Fibroblast of peridontal ligament (primary cell): ENCODE data around the gene DENND2A.
"Not testable (repeated sequence)": the region's sequence is repeated elsewhere in the genome, so short reads cannot be mapped to it uniquely, and the experiment has no call there.

Experiments used
- DNase-seq: peaks from one replicate; pipeline ENCODE4 v3.0.0-alpha.2; 2010; ENCODE audit errors: extremely low read depth

DENND2A gene

DNA sequence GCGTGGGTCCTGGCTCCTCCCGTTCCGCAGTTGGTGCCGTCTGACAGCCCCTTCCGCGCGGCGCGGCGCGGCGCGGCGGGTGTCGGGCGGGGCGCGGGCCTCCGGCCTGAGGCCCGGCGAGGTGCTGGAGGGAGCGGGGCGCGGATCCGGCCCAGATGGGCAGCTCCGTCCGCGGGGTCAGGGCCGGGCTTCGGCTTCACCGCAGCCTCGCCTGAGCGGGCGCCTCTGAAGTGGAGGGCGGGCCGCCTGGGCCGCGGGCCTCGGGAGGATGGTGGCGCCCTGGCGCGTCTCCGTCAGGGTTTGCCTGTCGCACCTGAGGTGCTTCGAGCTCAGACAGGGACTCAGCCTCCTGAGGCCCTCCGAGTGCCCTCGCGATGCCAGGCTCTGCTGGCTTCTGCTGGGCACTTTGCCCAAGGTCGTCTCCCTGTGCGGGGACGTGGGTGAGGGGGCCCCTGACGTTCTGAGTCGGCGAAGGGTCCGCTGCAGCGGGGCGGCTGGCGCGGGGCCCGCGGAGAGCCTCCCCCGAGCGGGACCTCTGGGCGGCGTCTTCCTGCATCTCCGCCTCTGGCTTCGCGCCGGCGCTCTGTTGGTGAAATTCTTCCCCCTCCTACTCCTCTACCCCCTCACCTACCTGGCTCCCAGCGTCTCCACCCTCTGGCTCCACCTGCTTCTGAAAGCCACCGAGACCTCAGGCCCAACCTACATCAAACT, 32.6 kb upstream of the DENND2A start:
- DNase-seq, result no peak

DNA sequence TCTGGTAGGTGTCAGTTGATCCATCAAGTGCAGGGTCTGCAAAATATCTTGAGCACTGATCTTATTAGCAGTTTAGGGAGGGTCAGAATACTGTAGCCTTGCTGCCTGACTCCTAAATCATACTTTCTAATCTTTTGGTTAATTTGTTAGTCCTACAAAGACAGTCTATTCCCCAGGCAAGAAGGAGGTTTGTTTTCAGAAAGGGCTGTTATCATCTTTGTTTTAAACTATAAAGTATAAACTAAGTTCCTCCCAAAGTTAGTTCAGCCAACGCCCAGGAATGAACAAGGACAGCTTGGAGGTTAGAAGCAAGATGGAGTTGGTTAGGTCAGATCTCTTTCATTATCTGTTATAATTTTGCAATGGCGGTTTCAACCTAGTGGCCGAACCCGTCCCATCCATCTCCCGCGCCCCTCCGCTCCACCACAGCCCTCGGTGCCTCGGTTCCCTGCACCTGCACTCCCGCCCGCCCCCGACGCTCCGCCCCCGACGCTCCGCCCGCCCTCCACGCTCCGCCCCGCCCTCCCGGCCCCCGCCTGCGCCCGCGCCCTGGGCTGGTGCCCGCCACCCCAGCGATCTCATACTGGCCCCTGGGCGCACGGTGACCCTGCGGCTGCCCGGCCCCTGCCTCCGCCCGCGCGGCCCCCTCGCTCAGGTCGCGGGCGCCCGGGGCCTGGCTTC, 31.9 kb upstream of the DENND2A start, which contains the start of gene ADCK2:
ADCK2 (plus strand) TSS at position 564 of the 681 bp plus-strand sequence. CDS start 386 bp downstream, outside the sequence.
- DNase-seq, result no peak

DNA sequence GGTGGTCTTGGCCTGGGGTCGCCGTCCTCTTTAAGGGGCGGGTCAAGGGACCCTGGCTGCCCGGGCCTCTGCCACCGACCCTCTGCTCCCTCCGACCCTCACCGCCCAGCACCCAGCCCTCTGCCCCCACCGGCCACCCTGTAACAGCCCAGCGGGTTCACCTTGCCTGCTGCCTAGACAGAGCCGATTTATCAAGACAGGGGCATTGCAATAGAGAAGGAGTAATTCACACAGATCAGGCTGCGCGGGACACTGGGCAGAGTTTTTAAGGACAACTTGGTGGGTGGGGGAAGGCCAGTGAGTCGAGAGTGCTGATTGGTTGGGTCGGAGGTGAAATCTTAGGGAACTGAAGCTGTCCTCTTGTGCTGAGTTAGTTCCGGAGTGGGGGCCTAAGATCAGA, 31.4 kb upstream of the DENND2A start:
- no peak for DNase-seq

DNA sequence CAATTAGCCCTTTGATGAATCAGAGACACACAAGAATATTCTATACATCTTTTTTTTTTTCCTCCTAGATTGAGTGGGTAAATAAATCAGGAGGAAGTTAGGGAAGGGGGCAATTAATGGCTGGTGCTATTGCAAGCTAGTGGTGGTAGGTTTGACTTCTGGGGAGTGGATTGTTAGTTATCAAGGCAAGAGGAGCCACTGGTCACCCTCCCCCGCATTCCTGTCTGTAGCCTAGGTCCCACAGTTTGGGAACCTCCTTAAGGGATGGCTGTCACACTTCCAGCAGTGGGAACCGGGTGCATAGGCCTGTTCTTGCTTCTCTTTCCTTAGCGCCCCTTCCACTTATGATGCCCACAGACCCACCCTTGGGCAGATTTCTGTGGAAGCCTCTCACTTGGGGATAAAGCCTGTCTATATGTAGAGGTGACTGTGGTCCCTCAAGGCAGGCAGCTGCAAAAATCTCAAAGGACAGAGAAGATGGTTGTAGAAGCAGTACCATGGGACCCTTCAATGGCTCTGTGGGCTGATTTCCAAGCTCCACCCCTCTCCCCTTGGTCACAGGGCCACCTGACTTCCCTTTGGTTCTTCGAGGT, 29.8 kb upstream of the DENND2A start:
- no peak for DNase-seq

DNA sequence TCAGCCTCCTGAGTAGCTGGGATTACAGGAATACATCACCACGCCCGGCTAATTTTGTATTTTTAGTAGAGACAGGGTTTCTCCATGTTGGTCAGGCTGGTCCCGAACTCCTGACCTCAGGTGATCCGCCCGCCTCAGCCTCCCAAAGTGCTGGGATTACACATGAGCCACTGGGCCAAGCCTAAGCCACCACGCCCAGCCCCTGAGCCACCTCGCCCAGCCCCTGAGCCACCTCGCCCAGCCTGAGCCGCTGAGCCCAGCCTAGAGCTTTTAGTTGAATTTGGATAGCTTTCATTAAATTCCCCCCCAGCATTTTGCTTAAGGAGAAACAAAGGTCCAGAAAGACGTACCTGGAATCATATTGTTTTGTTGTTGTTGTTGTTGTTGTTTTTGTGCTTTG, 29.2 kb upstream of the DENND2A start:
- DNase-seq, result not testable (repeated sequence)

DNA sequence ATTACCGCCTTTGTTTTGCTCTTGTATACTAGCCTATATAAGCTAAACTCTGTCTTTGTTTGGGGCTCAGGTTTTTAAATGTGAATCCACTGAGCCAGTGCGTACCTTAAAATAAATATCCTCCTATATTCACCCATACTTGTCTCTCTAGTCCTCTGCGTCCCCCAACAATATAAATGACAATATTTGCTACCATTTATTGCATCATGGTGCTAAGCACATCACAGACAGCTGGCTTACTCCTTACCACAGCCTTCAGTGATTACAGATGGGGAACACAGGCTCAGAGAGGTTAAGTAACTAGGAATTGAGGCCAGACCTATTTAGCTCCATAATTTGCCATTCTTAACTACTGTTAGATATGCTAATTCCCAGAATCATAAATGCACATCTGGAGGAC, 28.7 kb upstream of the DENND2A start:
- no peak for DNase-seq

DNA sequence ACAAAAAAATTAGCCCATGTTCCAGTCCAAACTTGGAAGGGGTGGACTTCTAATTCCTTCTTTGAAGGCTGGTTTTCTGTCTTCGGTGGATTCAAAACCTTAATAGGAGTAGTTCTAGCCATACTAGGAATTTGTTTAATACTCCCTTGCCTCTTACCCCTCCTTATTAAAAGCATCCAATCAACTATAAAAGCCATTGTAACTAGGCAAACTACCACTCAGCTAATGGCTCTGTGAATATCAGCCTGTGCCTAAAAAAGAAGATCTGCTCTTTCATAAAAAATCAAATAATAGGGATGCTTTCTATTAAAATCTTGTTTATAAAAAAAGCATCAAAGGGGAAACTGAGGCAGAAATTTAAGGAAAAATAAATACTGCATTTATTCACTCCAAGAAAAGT, 28.0 kb upstream of the DENND2A start:
- no peak for DNase-seq

DNA sequence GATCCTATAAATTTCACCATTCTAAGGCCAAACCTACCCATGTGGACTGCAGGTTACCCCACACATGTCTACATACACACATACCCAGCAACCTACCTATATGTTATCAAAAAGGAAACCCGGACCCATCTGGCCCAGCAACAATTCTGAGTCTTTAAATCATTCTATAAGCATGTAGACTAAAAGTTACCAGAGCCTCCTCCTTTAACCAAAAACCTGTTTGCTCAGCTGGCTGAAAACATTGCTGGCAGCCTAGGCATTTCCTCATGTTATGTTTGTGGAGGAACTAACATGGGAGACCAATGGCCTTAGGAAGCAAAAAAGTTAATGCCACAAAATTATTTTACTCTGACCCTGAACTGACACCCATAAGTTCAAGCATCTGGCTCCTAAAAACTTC, 26.9 kb upstream of the DENND2A start:
- no peak for DNase-seq

DNA sequence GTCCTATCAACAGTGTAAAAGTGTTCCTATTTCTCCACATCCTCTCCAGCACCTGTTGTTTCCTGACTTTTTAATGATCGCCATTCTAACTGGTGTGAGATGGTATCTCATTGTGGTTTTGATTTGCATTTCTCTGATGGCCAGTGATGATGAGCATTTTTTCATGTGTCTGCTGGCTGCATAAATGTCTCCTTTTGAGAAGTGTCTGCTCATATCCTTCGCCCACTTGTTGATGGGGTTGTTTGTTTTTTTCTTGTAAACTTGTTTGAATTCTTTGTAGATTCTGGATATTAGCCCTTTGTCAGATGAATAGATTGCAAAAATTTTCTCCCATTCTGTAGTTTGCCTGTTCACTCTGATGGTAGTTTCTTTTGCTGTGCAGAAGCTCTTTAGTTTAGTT, 22.3 kb upstream of the DENND2A start:
- DNase-seq, result not testable (repeated sequence)

DNA sequence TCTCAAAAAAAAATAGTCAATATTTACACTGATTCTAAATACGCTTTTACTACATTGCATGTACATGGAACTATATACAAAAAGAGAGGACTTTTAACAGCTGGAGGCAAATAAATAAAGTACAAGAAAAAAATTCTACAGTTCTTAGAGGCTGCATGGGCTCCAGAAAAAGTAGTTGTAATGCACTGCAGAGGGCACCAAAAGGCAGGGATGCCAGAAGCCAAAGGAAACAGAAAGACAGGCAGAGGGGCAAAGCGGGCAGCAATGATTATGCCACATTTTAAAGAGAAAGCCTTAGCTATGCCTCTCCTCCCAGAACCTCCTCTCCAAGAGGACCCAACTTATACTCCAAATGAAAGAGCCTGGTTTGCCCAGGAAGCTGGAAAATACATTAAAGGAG, 20.5 kb upstream of the DENND2A start:
- peak; percentile 46 for DNase-seq

DNA sequence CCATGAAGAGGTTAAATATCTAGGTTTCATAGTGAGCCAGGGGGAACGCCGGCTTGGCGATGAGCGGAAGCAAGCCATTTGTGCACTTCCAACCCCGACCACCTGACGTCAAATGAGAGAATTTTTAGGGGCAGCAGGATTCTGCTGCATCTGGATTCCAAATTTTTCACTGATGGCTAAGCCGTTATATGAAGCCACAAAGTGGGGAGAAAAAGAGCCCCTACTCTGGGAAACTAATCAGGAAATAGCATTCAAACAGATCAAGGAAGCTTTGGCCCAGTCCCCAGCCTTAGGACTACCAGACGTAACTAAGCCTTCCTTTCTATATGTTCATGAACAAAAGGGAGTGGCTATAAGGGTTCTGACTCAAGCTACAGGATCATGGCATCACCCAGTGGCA, 19.2 kb upstream of the DENND2A start:
- DNase-seq, result no peak

DNA sequence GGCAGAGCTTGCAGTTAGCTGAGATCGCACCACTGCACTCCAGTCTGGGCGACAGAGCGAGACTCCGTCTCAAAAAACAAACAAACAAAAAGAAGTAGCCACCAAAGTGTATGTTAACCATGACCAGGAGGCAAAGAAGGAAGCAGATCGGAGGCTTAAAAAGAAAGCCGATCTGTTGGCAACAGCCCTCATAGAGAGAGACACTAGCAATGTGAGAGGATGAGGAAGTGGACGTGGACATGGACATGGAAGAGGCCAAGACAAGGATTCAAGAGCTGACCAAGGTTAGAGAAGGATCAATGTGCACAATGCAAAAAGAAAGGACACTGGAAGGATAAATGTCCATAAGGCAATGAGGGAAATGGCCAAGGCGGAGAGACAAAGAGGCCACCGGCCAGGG, 17.3 kb upstream of the DENND2A start:
- DNase-seq, result no peak

DNA sequence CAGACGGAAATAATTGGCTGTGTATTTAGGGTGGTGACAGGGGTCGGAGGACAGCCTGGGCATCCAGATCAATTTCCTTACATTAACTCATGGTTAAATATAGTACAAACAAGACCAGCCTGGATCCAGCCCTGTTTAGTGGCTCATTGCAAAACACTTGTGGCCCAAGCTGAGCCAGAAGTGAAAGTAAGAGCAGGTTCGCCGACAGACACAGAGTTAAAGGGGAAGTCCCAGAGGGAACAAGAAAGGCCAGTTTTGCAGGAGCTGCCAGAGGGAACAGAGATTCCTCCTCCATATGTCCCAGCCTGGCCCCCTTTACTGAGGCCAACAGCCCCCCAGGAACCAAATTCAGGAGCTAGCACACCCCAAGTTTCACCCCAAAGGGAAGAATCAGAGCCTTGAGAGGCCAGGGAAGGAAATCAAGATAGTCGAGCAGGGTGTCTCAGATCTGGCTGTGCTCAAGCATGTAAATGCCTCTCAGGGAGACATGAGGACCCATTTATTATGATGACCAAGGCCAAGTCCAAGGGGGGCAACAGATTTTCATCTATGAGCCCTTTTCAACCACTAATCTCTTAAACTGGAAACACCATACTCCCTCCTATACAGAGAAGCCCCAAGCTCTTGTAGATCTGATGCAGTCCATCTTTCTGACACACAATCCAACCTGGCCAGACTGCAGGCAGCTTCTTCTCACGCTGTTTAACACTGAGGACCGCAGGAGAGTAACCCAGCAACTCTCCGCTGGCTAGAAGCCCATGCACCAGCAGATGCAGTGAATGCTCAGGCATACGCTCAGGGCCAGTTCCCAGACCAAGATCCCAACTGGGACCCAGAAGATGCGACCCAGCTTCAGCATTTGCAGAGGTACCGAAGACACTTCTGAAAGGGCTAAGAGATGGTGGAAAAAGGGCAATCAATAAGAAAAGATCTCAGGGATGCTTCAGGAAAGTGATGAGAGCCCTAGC, 16.2 kb upstream of the DENND2A start:
- DNase-seq, result peak; percentile 78

DNA sequence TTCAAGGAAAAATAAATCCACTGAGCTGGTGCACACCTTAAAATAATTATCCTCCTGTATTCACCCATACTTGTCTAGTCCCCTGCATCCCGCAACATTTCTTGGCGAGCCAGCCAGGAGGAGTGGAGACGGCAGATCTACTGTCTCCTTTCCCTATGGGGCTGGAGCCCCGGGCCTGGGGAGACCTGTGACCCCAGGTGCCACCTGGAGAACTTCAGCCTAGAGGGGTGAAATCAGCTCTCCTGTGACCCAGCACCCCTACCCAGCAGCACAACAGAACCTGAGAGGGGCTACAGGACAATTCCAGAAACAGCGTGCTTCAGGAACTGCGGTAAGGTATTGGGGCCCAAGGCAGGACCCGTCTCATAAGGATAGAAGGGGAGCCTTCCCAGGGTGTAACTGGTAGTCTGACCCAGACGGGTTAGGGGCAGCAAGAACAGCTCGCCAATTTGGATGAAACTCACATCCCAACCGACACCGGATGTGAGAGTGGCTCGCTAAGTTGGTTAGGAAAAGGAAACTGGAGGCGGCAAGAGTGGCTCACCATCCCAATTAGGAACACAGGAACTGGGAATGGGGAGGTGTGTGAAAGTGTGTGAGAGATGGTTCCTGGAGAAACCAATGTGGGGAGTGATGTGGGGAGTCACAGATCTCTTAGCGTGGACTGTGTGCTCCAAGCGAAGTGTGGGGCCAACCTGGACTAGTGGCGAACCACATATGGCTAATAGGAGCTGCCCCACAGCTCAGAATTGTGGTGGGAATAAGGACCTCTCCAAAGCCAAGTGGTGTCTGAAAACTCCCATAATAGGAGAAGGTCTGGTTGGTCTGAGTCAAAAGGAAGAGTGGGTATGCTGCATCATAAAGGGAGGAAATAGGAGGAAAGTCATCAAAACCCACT, 15.1 kb upstream of the DENND2A start:
- DNase-seq, result no peak

DNA sequence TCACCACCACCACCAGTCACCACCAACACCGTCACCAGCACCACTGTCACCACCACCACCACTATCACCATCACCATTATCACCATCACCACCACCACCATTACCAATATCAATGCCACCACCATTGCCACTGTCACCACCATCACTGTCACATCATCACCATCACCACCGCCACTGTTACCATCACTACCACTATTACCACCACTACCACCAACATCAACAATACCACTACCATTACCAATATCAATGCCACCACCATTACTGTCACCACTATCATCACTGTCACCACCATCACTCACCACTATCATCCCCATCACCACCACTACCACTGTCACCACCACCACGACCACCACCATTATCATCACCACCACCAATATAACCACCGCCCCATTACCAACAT, 14.0 kb upstream of the DENND2A start:
- DNase-seq, result no peak

DNA sequence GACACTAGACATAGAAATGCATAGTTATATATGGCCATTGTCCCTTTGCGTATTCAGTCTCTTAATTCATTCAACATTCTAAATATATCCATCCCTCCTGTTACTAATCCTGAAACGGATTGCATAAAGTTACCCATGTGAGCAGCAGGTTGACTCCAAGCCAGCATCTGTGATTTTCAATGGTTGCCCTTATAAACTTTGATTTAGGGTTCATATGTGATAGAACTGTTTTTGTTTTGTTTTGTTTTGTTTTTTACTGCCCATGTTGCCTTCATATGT, 13.4 kb upstream of the DENND2A start:
- DNase-seq, result no peak

DNA sequence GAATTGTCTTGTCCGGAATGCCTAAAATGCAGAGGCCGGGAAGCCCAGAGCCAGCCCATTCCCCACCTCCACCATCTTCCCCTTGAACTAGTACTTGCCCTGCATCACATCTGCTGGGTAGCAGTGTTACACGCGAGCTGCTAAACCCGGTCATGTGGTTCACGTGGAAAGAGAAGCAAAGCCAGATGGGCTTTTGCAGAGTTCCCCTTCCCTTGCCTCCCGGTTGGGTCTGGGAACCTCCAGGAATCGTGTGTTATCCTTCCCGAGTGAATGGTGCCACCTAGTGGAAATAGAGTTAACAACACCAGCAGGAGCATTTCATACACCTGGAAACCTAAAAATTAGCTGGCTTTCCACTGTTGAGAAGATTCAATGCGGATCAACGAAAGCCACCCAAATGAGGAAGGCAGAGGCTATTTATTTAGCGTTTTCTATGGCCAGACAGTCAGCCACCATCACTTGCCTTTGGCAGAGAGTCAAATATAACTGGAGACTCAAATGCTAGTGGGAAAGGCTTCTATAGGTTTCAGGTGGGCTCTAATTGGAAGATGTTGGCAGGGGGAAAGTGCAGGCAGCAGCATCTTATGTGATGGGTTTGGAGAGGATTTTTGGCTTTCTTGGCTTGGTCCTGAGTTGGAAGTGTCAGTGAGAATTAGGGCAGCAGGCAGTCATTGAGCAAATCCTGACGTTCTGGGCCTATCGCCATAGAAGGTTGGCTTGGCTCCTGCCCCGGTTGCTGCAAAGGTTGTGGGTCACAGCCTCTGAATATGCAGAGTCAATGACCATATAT, 12.9 kb upstream of the DENND2A start:
- peak; percentile 91 for DNase-seq

DNA sequence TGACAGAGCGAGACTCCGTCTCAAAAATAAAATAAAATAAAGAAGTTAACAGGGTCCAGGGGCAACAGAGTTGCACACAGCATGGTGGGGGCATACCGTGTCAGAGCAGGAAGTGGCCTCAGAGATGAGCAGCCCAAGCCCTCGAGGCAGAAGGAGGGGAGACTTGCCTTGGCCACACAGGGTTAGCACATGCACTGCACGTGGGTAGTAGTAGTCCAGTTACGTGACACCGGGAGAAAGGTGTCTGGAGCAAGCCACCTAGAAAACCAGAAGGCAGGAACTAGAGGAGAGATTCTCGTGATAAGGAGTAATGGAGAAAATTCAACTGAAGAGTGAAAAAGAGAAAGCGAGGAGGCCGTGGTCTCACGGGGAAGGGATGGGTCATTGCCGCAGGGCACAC, 9.8 kb upstream of the DENND2A start:
- no peak for DNase-seq

DNA sequence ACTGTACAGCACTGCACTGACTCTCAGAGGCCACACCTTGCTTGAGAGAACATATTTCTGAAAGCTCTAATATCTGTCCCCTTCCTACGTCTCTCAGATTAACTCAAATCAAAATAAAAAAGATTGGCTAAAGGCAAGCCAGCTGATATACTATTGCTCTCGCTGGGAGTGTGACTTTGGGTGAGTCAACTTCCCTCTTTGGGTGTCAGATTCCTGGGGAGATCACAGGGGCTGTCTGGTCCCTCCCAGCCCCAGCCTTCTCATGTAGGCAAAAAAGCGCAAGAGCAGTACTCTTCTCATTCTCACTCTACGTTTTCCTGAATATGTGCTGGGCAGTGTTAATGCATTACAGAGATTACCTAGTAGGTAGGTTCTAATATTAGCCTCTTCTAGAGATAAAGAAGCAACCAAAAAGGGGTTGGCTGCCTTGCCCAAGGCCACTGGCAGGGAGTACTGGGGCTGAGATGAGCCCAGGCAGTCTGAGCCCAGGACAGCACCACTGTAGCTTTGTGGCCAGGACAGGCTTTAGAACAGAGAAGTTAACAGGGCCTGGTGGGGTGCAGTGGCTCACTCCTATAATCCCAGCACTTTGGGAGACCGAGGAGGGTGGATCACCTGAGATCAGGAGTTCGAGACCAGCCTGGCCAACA, 9.1 kb upstream of the DENND2A start:
- no peak for DNase-seq
